ENCODE measurements around the gene LSAMP.

LSAMP gene

DNA sequence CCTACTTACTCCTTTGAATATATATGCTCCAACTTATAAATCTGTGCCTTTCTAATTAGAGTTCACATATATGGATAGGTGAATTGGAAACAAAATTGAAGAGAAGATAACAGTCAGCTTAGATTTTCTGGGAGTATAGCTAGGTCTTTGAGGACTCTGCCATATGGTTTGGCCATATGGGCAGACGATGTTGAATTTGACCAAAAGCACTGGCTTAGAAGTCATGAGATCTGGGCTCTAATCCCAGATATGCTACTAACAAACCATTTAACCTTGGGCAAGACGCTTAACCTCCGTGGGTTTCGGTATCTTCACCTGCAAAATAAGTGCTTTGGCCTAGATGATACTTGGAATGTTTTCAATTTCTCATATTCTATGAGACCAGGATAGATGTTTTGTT lies 154.1 kb downstream of the LSAMP start:
- DNase-seq (ENCODE audit: low read depth in 2 of 2): no peak

DNA sequence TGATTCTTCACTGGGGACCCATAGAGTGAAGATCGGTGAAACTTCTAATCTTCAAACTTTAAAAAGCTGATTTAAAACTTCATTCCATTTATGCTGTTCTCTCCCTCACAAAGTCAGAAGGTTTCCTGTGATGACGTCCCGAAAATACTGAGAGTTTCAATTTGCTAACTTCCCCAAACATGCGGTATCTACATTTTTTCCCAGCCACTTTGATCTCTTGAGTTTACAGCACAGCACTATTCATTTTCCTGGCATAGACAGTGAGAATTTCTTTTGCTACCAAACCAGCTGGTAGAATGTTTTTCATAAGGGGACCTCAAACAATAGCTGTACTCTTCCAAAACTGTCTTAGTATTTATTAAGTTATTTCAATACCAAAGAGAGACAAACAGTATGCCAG lies 156.8 kb downstream of the LSAMP start:
- DNase-seq (ENCODE audit: low read depth in 2 of 2): no peak

DNA sequence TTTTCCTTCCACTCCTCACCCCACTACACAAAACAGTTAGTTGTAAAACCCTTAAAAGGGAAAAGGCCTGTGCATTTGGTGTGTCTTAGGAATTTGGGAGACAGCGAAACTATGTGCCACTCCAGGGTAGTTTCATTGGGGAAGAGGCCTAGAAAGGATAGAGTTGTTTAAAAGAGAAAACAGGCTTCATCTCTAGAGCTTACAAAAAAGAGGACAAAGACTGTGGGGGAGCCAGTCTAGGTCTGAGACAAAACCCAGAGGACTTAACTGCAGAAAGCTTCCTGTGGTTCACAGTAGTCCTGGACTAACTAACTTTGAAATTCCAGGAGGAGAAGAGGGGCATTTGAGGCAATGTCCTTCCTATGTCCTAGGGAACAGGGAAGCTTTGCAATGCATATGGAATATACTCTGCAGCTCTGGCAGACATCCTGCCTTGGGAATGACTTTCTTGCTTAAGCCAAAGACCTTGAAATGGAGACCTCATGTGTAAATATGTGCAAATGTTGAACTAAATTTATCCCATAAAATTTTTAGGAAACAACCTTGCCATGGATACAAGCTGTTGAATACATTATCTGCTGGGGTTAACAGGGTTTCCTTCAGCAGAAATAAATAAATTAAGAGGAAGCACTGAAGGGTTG lies 159.4 kb downstream of the LSAMP start:
- no peak for DNase-seq (ENCODE audit: low read depth in 2 of 2)

DNA sequence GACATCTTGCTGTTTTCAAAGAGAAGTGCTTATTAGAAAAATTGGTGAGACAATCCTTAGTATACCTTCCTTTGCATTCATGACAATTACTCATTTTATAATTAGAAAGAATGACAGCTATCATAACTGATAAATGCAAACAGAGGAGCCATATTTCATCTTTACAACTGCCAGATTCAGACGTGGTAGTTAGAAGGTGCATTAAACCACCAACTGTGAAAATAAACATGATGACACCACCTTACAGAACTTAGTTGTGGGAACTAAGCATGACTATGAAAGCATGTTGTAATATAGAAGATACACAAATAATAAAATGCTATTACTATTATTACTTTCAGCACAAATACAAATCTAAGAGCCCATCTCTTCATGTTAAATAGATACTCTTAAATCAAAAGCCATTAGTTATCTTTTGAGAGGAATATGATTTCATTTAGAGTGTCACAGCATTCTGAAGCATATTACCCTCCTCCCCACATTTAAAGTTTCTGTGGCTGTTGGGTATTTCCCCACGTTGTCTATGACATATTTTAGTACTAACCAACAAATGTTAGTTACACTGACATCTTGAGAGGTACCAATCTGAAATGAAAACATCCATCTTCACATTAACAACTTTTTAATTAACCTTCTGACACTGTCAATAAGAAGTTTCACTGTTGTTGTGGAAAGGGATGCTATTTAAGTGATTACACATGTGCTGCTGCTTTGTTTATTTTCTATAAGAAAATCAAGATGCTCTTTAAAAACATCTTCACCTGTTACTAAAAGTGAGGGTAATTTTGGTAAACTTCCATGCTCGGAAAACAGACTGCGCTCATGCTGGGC lies 163.8 kb downstream of the LSAMP start:
- DNase-seq (ENCODE audit: low read depth in 2 of 2): no peak

DNA sequence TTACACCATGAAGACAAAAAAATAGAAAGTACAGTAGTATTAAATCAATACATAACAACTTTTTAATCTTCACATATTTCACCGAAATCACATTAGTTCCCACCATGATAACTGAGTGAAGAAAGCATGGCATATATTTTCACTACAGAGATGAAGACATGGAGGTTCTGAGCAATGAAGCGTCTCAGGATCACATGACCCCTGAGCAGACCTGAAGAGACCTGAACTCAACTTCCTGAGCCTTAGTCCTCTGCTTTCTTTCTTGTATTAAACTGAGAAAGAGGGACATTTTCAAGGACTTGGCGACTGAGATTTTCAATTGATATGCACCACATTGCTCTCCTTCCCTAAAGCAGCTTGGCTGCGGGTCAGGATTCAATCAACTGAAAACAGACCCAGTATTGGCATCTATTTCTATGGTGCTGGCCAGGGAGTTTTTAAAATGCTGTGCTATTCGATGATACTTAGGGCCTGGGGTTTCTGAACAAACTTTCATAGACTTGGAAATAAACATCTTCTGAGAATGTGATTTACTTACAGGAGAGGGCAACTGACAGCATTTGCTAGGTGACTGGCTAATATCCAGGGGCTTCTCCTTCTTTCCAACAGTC lies 165.1 kb downstream of the LSAMP start:
- no peak for DNase-seq (ENCODE audit: low read depth in 2 of 2)

DNA sequence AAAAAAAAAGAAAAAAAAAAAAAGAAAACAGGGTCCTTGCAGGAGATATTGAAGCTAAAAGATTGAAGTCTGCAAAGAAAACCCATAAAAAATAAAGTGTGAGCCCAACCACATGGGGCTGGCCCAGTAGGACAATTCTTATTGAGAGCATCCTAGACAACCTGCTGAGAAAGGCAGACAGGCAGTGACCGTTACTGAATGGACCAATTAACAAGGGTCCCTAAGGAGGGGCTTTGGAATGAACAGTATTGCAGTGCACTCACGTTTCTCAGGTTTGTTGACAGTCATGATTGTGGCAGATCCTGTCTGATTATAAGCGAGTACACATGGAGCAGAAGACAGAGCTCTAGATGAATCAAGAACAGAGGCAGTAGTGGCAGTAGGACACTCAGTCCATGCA lies 168.6 kb downstream of the LSAMP start:
- DNase-seq (ENCODE audit: low read depth in 2 of 2): no peak

DNA sequence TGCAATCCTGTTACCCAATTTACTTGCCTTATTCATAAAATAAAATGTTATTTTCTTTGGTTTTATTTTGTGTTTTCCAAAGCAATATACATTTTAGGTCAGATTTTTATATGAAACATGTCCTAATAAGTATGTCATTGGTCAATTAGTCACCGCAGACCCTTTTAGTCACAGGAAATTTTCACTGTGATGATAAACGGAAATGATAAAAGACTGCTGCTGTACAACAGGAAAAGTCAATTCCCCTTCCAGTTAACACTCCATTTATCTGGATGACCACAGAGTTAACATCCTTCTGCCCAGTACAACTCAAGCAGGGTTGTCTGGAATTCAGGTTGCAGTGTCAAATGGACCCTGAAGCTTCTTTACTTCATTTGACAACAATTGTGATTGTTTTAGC lies 175.2 kb downstream of the LSAMP start:
- DNase-seq (ENCODE audit: low read depth in 2 of 2): no peak

DNA sequence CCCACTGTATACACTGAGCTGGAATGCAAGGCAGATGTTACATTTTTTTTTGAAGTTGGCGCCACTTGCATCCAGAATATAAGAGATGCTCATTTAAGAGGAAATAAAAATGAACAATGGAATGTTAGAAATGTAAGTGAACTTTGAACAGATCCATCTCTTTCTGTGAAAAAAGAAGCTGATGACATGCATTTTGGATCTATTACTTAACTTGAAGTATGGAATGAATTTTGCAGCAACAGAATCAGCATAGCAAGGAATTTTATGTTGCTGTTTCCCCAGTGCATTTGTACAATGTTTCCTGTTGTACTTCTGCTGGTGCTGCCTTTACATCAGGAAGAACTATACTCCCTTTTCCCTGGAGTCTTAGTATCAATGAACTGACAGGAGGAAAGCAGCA lies 178.2 kb downstream of the LSAMP start:
- DNase-seq (ENCODE audit: low read depth in 2 of 2): no peak

DNA sequence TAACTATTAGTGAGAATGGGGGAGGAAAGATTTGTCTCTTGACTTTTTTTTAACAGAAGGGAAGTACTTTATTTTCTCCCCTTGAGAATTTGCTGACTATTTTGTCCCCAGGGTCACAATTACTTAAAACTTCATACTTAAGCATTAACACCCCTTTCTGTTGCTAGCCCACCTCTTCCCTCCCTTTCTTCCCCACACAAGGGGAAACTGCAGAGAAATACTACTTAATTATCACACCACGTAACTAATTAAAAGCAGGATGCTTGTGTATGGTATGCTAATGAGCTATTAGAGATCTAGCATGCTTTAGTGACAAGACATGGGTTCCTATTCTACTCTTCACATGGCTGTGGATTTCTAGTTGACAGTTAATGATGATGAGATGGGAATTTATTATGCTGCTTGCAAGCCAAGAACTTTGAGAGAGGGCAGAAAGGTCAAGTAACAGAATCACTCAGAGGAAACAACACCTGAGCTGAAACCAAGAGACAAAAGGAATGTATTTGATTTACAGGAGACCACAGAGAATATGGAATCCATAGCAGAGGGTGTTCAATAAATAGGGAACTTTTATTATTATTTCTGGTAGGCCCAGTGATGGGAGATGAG lies 179.2 kb downstream of the LSAMP start:
- DNase-seq (ENCODE audit: low read depth in 2 of 2): no peak

DNA sequence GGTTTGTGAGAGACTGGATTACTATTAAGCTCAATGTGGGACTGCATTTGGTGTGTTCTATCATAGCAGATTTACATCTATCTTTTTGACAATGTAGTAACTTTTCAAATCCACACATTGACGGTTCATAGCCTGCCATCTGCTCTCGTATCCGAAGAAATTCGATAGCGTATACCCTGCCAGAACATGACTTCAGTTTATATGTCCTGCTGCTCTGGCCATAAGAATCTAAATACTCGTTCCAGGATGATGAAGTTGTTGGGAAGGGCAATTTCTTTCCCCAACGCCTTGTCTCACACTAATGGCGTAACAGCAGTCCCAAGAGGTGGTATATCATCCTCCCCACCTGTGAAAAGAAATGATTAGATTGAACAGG lies 180.0 kb downstream of the LSAMP start:
- no peak for DNase-seq (ENCODE audit: low read depth in 2 of 2)

DNA sequence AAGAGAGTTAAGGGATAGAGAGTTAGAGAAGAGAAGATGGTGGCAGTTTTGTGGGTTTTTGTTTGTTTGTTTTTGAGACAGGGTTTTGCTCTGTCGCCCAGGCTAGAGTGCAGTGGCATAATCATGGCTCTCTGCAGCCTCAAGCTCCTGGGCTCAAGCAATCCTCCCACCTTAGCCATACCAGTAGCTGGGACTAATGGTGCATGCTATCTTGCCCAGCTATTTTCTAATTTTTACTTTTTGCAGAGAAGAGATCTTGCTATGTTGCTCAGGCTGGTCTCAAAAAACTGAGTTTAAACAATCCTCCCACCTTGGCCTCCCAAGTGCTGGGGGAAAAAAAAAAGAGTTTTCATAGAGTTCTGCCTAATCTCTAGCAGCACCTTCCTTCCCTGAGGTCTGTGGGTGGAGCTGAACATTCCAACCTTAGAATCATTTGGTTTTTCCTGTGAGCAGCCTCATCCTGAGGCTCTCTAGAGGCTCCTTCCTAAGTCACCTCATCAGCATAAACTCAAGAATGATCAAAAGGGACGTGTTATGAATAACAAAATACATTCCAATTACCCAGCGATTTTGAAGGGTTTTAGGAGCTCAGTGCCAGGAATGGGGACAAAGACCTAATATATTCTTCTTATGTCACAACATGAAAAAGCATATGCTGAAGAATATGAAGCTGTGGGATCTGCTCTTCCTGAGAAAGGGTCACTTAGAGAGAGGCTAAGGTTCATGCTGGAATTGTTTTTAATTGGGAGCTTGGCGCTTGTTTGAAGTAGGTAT lies 180.6 kb downstream of the LSAMP start:
- no peak for DNase-seq (ENCODE audit: low read depth in 2 of 2)

DNA sequence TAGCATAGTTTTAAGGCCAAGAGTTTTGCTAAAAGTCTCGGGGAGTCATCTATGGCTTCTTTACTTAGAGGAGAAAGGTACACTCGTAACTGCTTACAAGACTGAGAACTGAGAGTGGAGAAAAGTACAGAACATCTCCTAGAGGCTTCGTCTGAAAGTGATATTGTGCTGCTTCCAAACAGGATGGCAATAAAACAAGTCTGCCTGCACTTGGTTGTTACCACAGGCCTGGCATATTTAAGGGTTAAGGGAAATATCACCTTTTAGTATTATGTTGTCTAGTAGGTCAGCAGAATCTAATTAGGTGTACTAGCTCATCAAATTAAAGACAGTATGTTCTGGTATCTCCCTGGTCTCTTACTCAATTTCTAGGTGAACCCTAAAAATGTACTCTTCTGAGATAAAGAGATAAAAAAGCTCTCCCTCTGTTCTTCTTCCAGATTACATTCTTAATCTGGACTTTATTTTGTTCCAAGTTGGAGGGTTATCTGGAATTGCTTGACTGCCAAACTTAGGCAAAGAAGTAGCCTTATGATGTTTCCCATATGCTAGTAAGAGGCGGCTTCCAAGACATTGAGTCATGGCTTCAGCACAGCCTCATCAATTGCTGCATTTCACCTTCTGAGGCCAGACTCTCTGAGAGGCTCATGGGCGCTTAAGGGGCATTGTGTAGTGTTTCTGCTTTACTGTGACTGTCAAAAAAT lies 181.3 kb downstream of the LSAMP start:
- no peak for DNase-seq (ENCODE audit: low read depth in 2 of 2)

DNA sequence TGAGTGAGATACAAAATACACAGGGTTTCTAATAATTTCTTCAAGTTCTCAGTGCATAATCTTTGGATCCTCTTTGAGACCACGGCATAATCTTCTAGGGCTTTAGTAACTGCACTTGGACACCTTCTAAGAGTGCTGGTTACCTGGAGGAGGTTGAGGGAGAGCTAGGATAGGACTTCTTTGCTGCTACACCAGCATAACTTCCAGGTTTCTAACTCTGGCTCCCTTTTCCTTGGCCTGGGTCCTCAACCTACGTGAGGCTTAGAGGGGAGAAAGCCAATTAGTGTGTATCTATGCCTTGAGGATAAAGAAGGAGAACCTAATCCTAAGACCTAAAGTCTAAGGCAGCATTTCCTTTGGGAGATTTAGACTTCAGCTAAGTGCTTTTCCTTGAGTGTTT lies 184.8 kb downstream of the LSAMP start:
- no peak for DNase-seq (ENCODE audit: low read depth in 2 of 2)

DNA sequence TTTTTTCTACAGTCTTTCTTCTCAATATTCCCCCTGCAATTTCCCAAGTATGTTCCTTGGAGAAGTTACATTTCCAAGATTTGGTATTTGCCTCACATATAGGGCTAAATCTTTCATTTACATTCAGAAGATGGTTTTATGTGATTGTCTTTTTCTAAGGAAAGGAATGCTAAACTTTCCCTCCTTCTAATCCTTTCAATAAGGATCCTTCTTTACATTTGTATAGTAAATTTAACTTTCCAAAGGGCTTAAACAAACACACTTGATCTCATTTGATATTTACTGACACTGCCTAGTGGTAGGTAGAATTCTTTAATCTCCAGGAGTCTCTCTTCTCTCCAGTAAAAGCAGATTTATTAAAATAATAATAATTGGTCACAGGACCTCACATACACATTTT lies 185.3 kb downstream of the LSAMP start:
- DNase-seq (ENCODE audit: low read depth in 2 of 2): no peak

DNA sequence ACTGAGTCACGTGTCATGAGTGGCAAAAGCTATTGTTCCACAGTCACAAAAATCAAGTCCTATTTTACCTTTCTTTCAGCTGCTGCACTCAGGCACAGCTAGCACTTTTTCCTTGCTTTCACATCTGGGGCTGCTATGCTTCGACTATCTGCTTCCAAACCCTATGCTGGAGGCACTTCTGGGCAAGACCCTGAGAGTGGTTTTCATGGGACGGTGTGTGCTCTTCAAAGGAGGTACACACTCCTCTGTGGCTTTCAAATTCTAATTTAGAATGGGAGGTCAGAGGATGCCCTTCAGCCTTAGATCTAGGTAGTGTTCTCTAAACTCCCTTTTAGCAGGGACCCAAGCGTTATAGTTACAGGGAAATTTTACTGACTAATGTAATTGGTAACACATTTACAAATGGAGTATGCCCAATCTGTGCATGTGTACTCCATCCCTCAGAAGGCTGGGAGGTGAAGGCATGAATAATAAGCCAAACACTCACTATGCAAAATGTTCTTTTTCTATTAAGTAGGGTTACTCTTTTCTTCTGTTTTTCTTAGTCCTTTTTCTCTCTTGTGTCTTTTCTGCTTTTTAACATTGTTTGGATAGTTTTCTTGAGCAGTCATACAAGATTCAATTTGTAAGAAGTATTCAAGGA lies 188.3 kb downstream of the LSAMP start:
- no peak for DNase-seq (ENCODE audit: low read depth in 2 of 2)

DNA sequence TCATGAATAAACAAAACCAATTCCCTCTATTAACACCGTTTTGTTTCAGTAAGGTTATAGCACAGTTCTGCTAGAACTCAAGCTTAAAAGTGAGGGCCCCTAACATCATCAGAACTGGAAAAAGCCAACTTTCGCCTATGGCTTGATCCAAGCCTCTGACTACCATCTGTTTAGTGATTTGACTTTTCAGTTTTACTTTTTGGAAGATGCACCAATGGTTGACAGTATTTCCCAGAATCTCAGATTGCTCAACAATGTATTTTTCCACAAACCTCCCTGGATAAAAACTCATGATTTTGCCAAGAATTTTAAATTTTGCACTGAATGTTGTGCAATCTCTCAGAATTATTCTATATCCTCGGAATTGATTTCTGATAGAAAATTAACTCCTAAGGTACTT lies 190.7 kb downstream of the LSAMP start:
- DNase-seq (ENCODE audit: low read depth in 2 of 2): no peak

DNA sequence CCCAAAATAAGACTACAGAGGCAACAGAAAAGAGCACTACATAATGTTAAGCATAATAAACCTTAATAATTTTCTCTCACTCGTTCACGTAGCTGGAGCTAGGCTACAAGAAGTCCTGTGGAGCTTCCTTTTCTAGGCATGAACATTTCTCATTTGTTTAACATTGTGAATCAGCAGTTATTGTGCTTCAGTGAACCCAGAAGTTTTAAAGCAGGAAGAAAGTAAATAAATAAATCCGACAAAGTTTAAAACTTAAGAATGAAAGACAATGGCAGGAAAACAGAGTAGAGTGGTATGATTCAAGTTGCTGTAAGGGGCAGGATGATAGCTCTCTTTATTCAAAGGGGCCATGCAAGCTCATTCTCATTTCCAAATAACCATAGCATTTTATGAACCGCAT lies 191.8 kb downstream of the LSAMP start:
- no peak for DNase-seq (ENCODE audit: low read depth in 2 of 2)

DNA sequence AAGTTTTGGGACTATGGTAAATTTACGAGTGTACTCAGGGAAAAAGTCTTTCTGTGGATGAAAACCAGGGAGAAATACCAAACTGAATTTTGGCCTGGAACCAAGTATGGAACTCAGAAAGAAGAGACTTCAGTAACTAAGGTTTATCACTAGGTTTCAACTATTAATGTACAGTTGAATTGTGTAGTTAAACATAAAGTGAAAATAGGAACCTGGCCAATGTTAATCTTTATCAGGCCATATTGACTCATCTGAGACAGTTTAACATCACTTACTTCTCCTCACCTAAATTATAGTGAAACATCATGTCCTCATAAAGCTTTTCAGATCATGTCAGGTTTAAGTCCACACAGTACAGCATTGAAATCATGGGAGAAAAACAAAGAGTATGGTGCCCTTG lies 197.7 kb downstream of the LSAMP start:
- DNase-seq (ENCODE audit: low read depth in 2 of 2): no peak

DNA sequence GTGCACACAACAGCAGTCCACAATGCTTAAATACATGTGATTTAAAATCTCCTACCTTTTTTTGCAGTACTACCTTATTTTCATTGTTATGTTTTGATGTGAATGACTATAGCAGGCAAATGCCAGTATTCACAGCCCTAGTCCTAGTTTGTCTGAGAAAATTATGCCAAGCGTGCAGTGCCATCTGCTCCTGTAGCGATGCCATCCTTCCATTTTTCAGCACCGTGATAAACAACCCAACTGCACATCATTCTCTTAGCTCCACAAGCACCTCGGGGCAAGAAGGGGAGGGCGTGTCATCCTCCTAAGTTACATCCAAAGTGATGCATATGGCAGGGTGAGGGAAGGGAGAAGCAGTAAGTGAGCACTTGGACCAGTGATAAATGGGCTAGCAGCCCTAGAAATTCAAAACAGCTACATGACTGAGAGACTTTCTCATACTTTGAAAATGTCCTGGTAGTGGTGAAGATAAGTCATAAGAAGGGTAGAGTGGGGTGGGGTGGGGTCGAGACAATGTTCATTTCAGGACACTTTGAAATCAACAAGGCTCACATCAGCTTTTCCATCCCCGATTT lies 198.8 kb downstream of the LSAMP start:
- no peak for DNase-seq (ENCODE audit: low read depth in 2 of 2)

DNA sequence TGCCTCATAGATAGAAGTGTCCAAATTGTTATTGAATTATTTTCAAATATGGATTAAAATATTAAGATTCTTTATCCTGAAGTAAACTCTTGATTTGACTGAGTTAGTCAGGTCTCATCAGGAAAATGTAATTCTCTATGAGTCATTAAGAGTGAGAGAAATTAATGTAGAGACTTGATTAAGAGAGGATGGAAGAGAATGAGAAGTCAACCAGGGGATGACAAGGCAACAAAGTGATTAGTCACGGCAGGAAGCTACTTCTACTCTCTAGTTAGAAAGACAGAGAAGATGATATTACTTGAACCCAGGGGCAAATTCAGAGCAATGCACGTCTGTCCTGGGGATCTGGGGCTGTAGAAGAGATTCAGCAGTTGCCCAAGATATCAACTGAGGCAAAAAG lies 202.5 kb downstream of the LSAMP start:
- no peak for DNase-seq (ENCODE audit: low read depth in 2 of 2)

DNA sequence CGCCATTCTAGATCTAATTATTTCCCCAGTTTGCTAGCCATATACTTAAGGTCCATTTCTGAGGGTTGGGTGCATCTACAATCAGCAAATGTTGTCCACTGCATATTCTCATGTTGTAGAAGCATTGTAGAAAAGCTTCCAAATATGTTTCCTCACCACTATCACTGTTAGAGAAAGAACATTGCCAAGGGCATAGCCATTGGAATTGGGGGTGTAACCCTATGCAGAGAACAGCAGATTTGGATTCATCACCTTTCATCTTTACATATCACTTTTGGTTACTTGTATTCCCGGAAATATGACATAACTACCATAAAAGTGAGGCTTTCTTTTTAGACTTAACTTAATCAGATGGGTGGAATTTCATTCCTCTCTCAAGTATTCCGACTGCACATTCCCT lies 203.6 kb downstream of the LSAMP start:
- DNase-seq (ENCODE audit: low read depth in 2 of 2): no peak
